Erythroblast (primary cell): Measurements from ENCODE around the gene ERO1B.

Experiments
- GATA1 ChIP-seq: IDR thresholded peaks from 2 replicates; pipeline ENCODE4 v1.6.1; 2011; ENCODE audit warnings: low read depth, mild to moderate bottlenecking, control low read depth, low read length, moderate library complexity
- POLR2A ChIP-seq: IDR thresholded peaks from 2 replicates; pipeline ENCODE4 v1.6.1; 2011; ENCODE audit warnings: mild to moderate bottlenecking, low read length

- TF ChIP-seq POLR2A (no peak), GATA1 (no peak)
Observed at GRCh38 chr1:236179634-236180033, 102.1 kb downstream of the ERO1B start.
